GM18873 (cell line): ENCODE measurements around the gene ASB10.

ENCODE experiments used
- ATAC-seq: cut with Tn5 transposase; IDR thresholded peaks from one replicate; pipeline ENCODE4 v1.9.1; 2021; ENCODE audit warnings: mild to moderate bottlenecking, moderate library complexity, moderate number of reproducible peaks; ENCODE audit not compliant: unreplicated experiment, low FRiP score

Gene ASB10

GRCh38 chr7:151168003-151168786 is 18.9 kb downstream of the ASB10 start:
- ATAC-seq = no peak

GRCh38 chr7:151167197-151167961 is 19.7 kb downstream of the ASB10 start, which contains the start of gene GBX1:
Gene GBX1 (minus strand): TSS chr7:151167694. CDS start chr7:151167548, 146 bp downstream.
- ATAC-seq = no peak

GRCh38 chr7:151166629-151167196 is 20.3 kb downstream of the ASB10 start:
- no peak for ATAC-seq

- no peak for ATAC-seq
Measured at GRCh38 chr7:151161757-151162156, 25.3 kb downstream of the ASB10 start.

GRCh38 chr7:151157645-151158329 is 29.3 kb downstream of the ASB10 start:
- no peak for ATAC-seq

- ATAC-seq = no peak
Measured at GRCh38 chr7:151152643-151153513, 34.2 kb downstream of the ASB10 start.

GRCh38 chr7:151150388-151150787 is 36.7 kb downstream of the ASB10 start:
- ATAC-seq = no peak

- no peak for ATAC-seq
Measured at GRCh38 chr7:151148319-151149259, 38.5 kb downstream of the ASB10 start.

- ATAC-seq = no peak
Measured at GRCh38 chr7:151146761-151147160, 40.3 kb downstream of the ASB10 start.

- ATAC-seq = no peak
Measured at GRCh38 chr7:151144387-151144786, 42.7 kb downstream of the ASB10 start.

- ATAC-seq = no peak
Measured at GRCh38 chr7:151143261-151144015, 43.6 kb downstream of the ASB10 start.

- ATAC-seq = no peak
Measured at GRCh38 chr7:151142686-151143040, 44.4 kb downstream of the ASB10 start.

GRCh38 chr7:151141855-151142685 is 45.0 kb downstream of the ASB10 start:
- ATAC-seq = no peak

GRCh38 chr7:151141311-151141854 is 45.7 kb downstream of the ASB10 start:
- ATAC-seq = no peak

GRCh38 chr7:151140826-151141225 is 46.2 kb downstream of the ASB10 start:
- no peak for ATAC-seq

GRCh38 chr7:151139791-151140190 is 47.3 kb downstream of the ASB10 start:
- ATAC-seq = no peak
